Cardiac muscle cell (in vitro differentiated cells and primary cell): Measurements from ENCODE around the gene PPM1H. TPM values are rescaled to one million over a fixed set of nuclear protein-coding genes. Genes with fewer than 3 reads are reported as not detected.
A peak's percentile ranks its signal among the peaks of the same experiment; 100 is the strongest.

Experiments used
- DNase-seq, 2 donors: peaks; one replicate each; pipeline versions ENCODE4 v3.0.0 to v3.0.0-alpha.2; 2010 to 2017; ENCODE audit warnings: low read depth in 1 of 2, low spot score in 1 of 2
- H3K27ac ChIP-seq: fragments of 200-600 bp; sonication (generic); 2 replicates; pipeline ENCODE4 v1.5.1; 2016
- H3K27me3 ChIP-seq: fragments of 200-600 bp; sonication (generic); 2 replicates; pipeline ENCODE4 v1.6.0; 2016; ENCODE audit warnings: control low read depth
- H3K36me3 ChIP-seq: fragments of 200-600 bp; sonication (generic); 2 replicates; pipeline ENCODE4 v1.5.1; 2016; ENCODE audit warnings: control low read depth
- H3K4me1 ChIP-seq: fragments of 200-600 bp; sonication (generic); 2 replicates; pipeline ENCODE4 v1.8.1; 2017; ENCODE audit warnings: low read depth, mild to moderate bottlenecking, mixed run types
- H3K4me3 ChIP-seq: fragments of 200-600 bp; sonication (generic); 2 replicates; pipeline ENCODE4 v1.5.1; 2016; ENCODE audit warnings: mild to moderate bottlenecking
- H3K9me3 ChIP-seq: fragments of 200-600 bp; sonication (generic); 2 replicates; pipeline ENCODE4 v1.5.1; 2017; ENCODE audit warnings: low read depth, mild to moderate bottlenecking, control low read depth
- CTCF ChIP-seq: IDR thresholded peaks from 2 replicates; pipeline ENCODE4 v1.5.1; 2012; ENCODE audit warnings: low read depth, mild to moderate bottlenecking, low read length
- polyA plus RNA-seq: library from polyadenylated mRNA; unstranded; fragments of >200 nt; fragmentation: Nextera tagmentation; extraction: Ambion mirVana; gene quantifications from 2 replicates; pipeline ENCODE4 v1.2.1, GENCODE V29; 2016
- total RNA-seq: library from RNA; depleted of rRNA; stranded (reverse); fragments of >200 nt; gene quantifications from 2 replicates; pipeline ENCODE4 v1.2.3, GENCODE V29; 2016

The PPM1H gene
- total RNA-seq (2.9 and 4.0 TPM in 2 replicates), polyA plus RNA-seq (1.4 and 3.3 TPM in 2 replicates)

- Histone ChIP-seq H3K9me3 (no peaks in the 10 kb centered on the region), H3K27ac (no peak within 1 kb of the TSS)
- peak; percentile 30 for TF ChIP-seq CTCF
Observed at GRCh38 chr12:62934799-62935674, at the start of gene PPM1H. Gene PPM1H (minus strand): TSS chr12:62935150. CDS start chr12:62934736, 414 bp downstream.

GRCh38 chr12:62983594-62983993 is 48.6 kb upstream of the PPM1H start:
- no peaks in the 10 kb centered on the region for H3K9me3 ChIP-seq
- TF ChIP-seq CTCF, result no peak
- no peak for DNase-seq

More at GRCh38 chr12:62934799-62935674, at the start of gene PPM1H:
- H3K4me1 ChIP-seq, result no peaks in the 10 kb centered on the region
- H3K36me3 ChIP-seq, result no peaks in the 10 kb centered on the region
- peak within 1 kb of the TSS; percentile 87 for H3K4me3 ChIP-seq
- peak; percentile 42 to 89 for DNase-seq
- peaks cover 37% of the 10 kb centered on the region for H3K27me3 ChIP-seq

GRCh38 chr12:62978768-62979167 is 43.8 kb upstream of the PPM1H start:
- Histone ChIP-seq H3K9me3 (no peaks in the 10 kb centered on the region), H3K36me3 (no peaks in the 10 kb centered on the region), H3K27ac (no peak overlapping the region), H3K27me3 (peaks cover 3% of the 10 kb centered on the region), H3K4me3 (no peak overlapping the region), H3K4me1 (no peaks in the 10 kb centered on the region)
- DNase-seq, result no peak
- TF ChIP-seq CTCF, result no peak

More at GRCh38 chr12:62983594-62983993, 48.6 kb upstream of the PPM1H start:
- peaks cover 3% of the 10 kb centered on the region for H3K27me3 ChIP-seq
- no peaks in the 10 kb centered on the region for H3K36me3 ChIP-seq
- H3K4me3 ChIP-seq, result no peak overlapping the region
- H3K4me1 ChIP-seq, result no peaks in the 10 kb centered on the region
- H3K27ac ChIP-seq, result no peak overlapping the region

GRCh38 chr12:62977883-62978282 is 42.9 kb upstream of the PPM1H start:
- peaks cover 3% of the 10 kb centered on the region for H3K27me3 ChIP-seq
- H3K27ac ChIP-seq, result no peak overlapping the region
- no peak for DNase-seq
- H3K4me3 ChIP-seq, result no peak overlapping the region
- TF ChIP-seq CTCF, result no peak
- H3K36me3 ChIP-seq, result no peaks in the 10 kb centered on the region
- H3K9me3 ChIP-seq, result no peaks in the 10 kb centered on the region
- H3K4me1 ChIP-seq, result no peaks in the 10 kb centered on the region

GRCh38 chr12:62977418-62977817 is 42.5 kb upstream of the PPM1H start:
- H3K36me3 ChIP-seq, result no peaks in the 10 kb centered on the region
- no peak overlapping the region for H3K27ac ChIP-seq
- no peak for DNase-seq
- H3K9me3 ChIP-seq, result no peaks in the 10 kb centered on the region
- H3K4me1 ChIP-seq, result no peaks in the 10 kb centered on the region
- H3K27me3 ChIP-seq, result peaks cover 2% of the 10 kb centered on the region
- no peak overlapping the region for H3K4me3 ChIP-seq
- TF ChIP-seq CTCF, result no peak
